Panc1 (cell line): ENCODE results near the gene XNDC1N. TPM values are rescaled to one million over a fixed set of nuclear protein-coding genes. Genes with fewer than 3 reads are reported as not detected.

ENCODE experiments used
- ATAC-seq: fragments of 200-7000 bp; cut with Tn5 transposase; 2 replicates; pipeline ENCODE4 v1.9.1; 2020; ENCODE audit warnings: mild to moderate bottlenecking, moderate library complexity
- BruUV-seq: library from RNA; stranded (reverse); fragments of 400-500 nt; replicated peaks from 2 replicates; lab custom pipeline; 2021; lab: Mats Ljungman, UMichigan
- CTCF ChIA-PET: fragments of 300-600 bp; sonication (Branson Sonifier 250); formaldehyde crosslinking; loops from one replicate; lab custom pipeline; 2022; ENCODE audit warnings: antibody characterized with exemption; lab: Charles Lee
- POLR2A ChIA-PET: fragments of 300-600 bp; sonication (Branson Sonifier 250); formaldehyde crosslinking; loops from one replicate; lab custom pipeline; 2022; ENCODE audit warnings: antibody characterized with exemption; lab: Charles Lee
- DNase-seq: peaks from one replicate; pipeline ENCODE4 v3.0.0-alpha.2; 2010; ENCODE audit warnings: low read depth, low spot score
- H3K27ac ChIP-seq: 2 replicates; pipeline ENCODE4 v1.5.1; 2011; ENCODE audit warnings: mild to moderate bottlenecking, low read length, inconsistent platforms
- H3K27me3 ChIP-seq: fragments of 200-500 bp; sonication (Bioruptor generic); 2 replicates; pipeline ENCODE4 v1.6.0; 2014; ENCODE audit warnings: low read length, inconsistent platforms; ENCODE audit not compliant: control insufficient read depth, insufficient read depth
- H3K36me3 ChIP-seq: fragments of 200-500 bp; sonication (Bioruptor generic); 2 replicates; pipeline ENCODE4 v1.5.1; 2014; ENCODE audit warnings: inconsistent platforms, mild to moderate bottlenecking, low read length, moderate library complexity; ENCODE audit not compliant: control insufficient read depth, insufficient read depth
- H3K4me1 ChIP-seq: 2 replicates; pipeline ENCODE4 v1.5.1; 2011; ENCODE audit warnings: inconsistent platforms, mild to moderate bottlenecking, low read length, moderate library complexity; ENCODE audit not compliant: control insufficient read depth, insufficient read depth
- H3K4me3 ChIP-seq, 2 experiments: 2 replicates each; pipeline ENCODE4 v1.5.1; 2011 to 2012; ENCODE audit warnings: low read depth in 2 of 2, low read length in 2 of 2, mild to moderate bottlenecking in 2 of 2, inconsistent platforms in 1 of 2, moderate library complexity in 1 of 2
- H3K9me3 ChIP-seq: fragments of 200-500 bp; sonication (Bioruptor generic); 2 replicates; pipeline ENCODE4 v1.5.1; 2014; ENCODE audit warnings: low read depth, mild to moderate bottlenecking, inconsistent platforms, low read length, moderate library complexity; ENCODE audit not compliant: control insufficient read depth, insufficient read depth
- CTCF ChIP-seq: fragments of 450-650 bp; IDR thresholded peaks from 2 replicates; pipeline ENCODE4 v1.5.1; 2017; ENCODE audit warnings: mild to moderate bottlenecking
- POLR2AphosphoS5 ChIP-seq: IDR thresholded peaks from 2 replicates; pipeline ENCODE4 v1.6.1; 2012; ENCODE audit warnings: mild to moderate bottlenecking, low read depth, low read length, moderate library complexity
- REST ChIP-seq, 2 experiments: IDR thresholded peaks; 2 replicates each; pipeline ENCODE4 v1.6.1; 2011 to 2012; ENCODE audit warnings: low read depth in 2 of 2, control low read depth in 1 of 2, low read length in 1 of 2, mild to moderate bottlenecking in 1 of 2, moderate library complexity in 1 of 2; ENCODE audit not compliant: insufficient read depth in 1 of 2
- SIN3A ChIP-seq: IDR thresholded peaks from 2 replicates; pipeline ENCODE4 v1.6.1; 2012; ENCODE audit warnings: low read depth, mild to moderate bottlenecking, low read length, moderate library complexity, borderline replicate concordance; ENCODE audit not compliant: insufficient read depth
- TCF7L2 ChIP-seq: IDR thresholded peaks from 2 replicates; pipeline ENCODE4 v1.6.1; 2011; ENCODE audit warnings: mild to moderate bottlenecking, low read depth, low read length, inconsistent platforms
- in situ Hi-C: cut with HindIII; loops from 2 replicates; pipeline ENCODE4 v1.10.0; 2016; ENCODE audit warnings: low sequenced_read_pairs, low pct_unique_long_range_greater_than_20kb
- intact Hi-C: fragments of 100-400 bp; cut with micrococcal nuclease; formaldehyde crosslinking; loops from one replicate; pipeline ENCODE4 v1.10.0; 2022; ENCODE audit not compliant: unreplicated experiment
- total RNA-seq: library from RNA; stranded (reverse); gene quantifications from one replicate; pipeline ENCODE4 v1.2.1, GENCODE V29; 2021; ENCODE audit not compliant: unreplicated experiment

Gene XNDC1N
- total RNA-seq, 1 experiment from 2014 or later = 11.5 TPM

- Histone ChIP-seq H3K27me3 (no peaks in the 10 kb centered on the region), H3K36me3 (no peaks in the 10 kb centered on the region), H3K4me1 (peaks cover 20% of the 10 kb centered on the region), H3K4me3 (no peak overlapping the region), H3K9me3 (no peaks in the 10 kb centered on the region), H3K27ac (no peak overlapping the region)
- BruUV-seq = no TSS peak
- TF ChIP-seq CTCF = no peak
- TF ChIP-seq POLR2AphosphoS5 = no peak
- no peak for TF ChIP-seq REST (IDR thresholded peaks at IDR 0.05; ENCODE audit: insufficient read depth in 1 of 2, low read depth in 2 of 2, low read length in 1 of 2)
- no peak for TF ChIP-seq SIN3A
- no peak for TF ChIP-seq TCF7L2
- intact Hi-C loops (no loop called here), in situ Hi-C loops (no loop called here)
- POLR2A ChIA-PET = no interaction called here
- ATAC-seq (no peak), DNase-seq (no peak)
- CTCF ChIA-PET = no interaction called here
Measured at GRCh38 chr11:71940561-71941219, 12.3 kb upstream of the XNDC1N start.

GRCh38 chr11:71937826-71938225, 9.4 kb upstream of the XNDC1N start:
- TF ChIP-seq SIN3A = no peak
- Histone ChIP-seq H3K4me3 (no peak overlapping the region), H3K36me3 (no peaks in the 10 kb centered on the region), H3K4me1 (peaks cover 6% of the 10 kb centered on the region; the same call in 1 of the 2 replicates), H3K27ac (no peak overlapping the region), H3K9me3 (no peaks in the 10 kb centered on the region), H3K27me3 (no peaks in the 10 kb centered on the region)
- BruUV-seq = no TSS peak
- DNase-seq (no peak), ATAC-seq (no peak)
- intact Hi-C loops = no loop called here
- in situ Hi-C loops = no loop called here
- CTCF ChIA-PET = no interaction called here
- POLR2A ChIA-PET = interaction anchor here (0.6 kb wide), 2 partner anchors 49 to 752 kb away, joined by 4 read pairs; no protein-coding TSS in a partner anchor

GRCh38 chr11:71936825-71937224, 8.4 kb upstream of the XNDC1N start:
- TF ChIP-seq REST (IDR thresholded peaks at IDR 0.05; ENCODE audit: insufficient read depth in 1 of 2, low read depth in 2 of 2, low read length in 1 of 2) (no peak), CTCF (no peak), SIN3A (no peak), POLR2AphosphoS5 (no peak), TCF7L2 (no peak)
- POLR2A ChIA-PET = no interaction called here
- DNase-seq = no peak
- in situ Hi-C loops = no loop called here
- CTCF ChIA-PET = no interaction called here
- no peak for ATAC-seq
- H3K4me3 ChIP-seq = no peak overlapping the region
- H3K4me1 ChIP-seq = peaks cover 7% of the 10 kb centered on the region; the same call in 1 of the 2 replicates
- intact Hi-C loops = no loop called here
- H3K9me3 ChIP-seq = no peaks in the 10 kb centered on the region
- no peaks in the 10 kb centered on the region for H3K27me3 ChIP-seq
- no TSS peak for BruUV-seq
- no peaks in the 10 kb centered on the region for H3K36me3 ChIP-seq
- H3K27ac ChIP-seq = no peak overlapping the region
